ENCODE data around the gene SEC14L1. TPM values are rescaled to one million over a fixed set of nuclear protein-coding genes. Genes with fewer than 3 reads are reported as not detected.

The SEC14L1 gene
- total and polyA plus RNA-seq, 2 of the 8 experiments (the other 6 are each of a cell fraction or from before 2014, with no cell fraction given) = 27.2 to 74.4 TPM

- Histone ChIP-seq H2BK120ac (replicated peaks; ENCODE audit: low read depth, low read length) (no peak overlapping the region), H3K9ac (replicated peaks in 1 of 4; ENCODE audit: extremely low read depth in 1 of 4, low read depth in 3 of 4, low read length in 3 of 4) (no peak overlapping the region), H3K4me2 (ENCODE audit: insufficient read depth in 1 of 2, low read depth in 2 of 2, low read length in 2 of 2) (no peak overlapping the region), H2AFZ (ENCODE audit: low read length) (no peak overlapping the region), H3K36me3 (ENCODE audit: control insufficient read depth in 2 of 4, insufficient read depth in 4 of 4, low read length in 3 of 4) (peaks cover 17 to 49% (median 26%) of the 10 kb centered on the region in 4 experiments), H3K27me3 (replicated peaks in 1 of 4; ENCODE audit: control insufficient read depth in 3 of 4, extremely low read depth in 1 of 4, insufficient read depth in 3 of 4, low read length in 3 of 4) (no peaks in the 10 kb centered on the region), H3K56ac (replicated peaks; ENCODE audit: insufficient read length, low read depth, low read length) (no peak overlapping the region), H3K79me2 (ENCODE audit: control insufficient read depth in 1 of 2, insufficient read depth in 2 of 2, low read length in 2 of 2) (peaks cover 0 to 21% of the 10 kb centered on the region in 2 experiments; a peak in 2 of 4 replicates), H2BK5ac (ENCODE audit: low read depth, low read length) (no peak overlapping the region), H3K4me1 (replicated peaks in 1 of 4; ENCODE audit: control insufficient read depth in 3 of 4, insufficient read depth in 4 of 4, low read length in 3 of 4) (no peaks in the 10 kb centered on the region; a peak in 2 of 7 replicates), H3K4ac (replicated peaks; ENCODE audit: insufficient read length, low read depth, low read length) (no peak overlapping the region), H3K14ac (ENCODE audit: insufficient read length) (no peak overlapping the region), H3K23me2 (ENCODE audit: low read depth, low read length) (no peaks in the 10 kb centered on the region), H3K23ac (ENCODE audit: insufficient read length) (no peak overlapping the region), H4K8ac (ENCODE audit: extremely low read depth, insufficient read depth, low read length) (no peak overlapping the region), H3K9me3 (ENCODE audit: insufficient read depth in 2 of 2, low read depth in 1 of 2, low read length in 1 of 2) (no peaks in the 10 kb centered on the region), H3K27ac (ENCODE audit: low read depth, low read length) (no peak overlapping the region), H2BK12ac (ENCODE audit: low read depth, low read length) (no peak overlapping the region), H3K4me3 (ENCODE audit: extremely low read depth in 1 of 4, insufficient read depth in 2 of 4, low read depth in 3 of 4, low read length in 4 of 4) (no peak overlapping the region), H3K18ac (ENCODE audit: extremely low read depth, low read length) (no peak overlapping the region), H3K79me1 (ENCODE audit: low read depth, low read length) (no peaks in the 10 kb centered on the region; the same call in none of the 2 replicates), H4K91ac (replicated peaks; ENCODE audit: insufficient read length, low read length) (no peak overlapping the region), H2BK15ac (ENCODE audit: low read length) (no peak overlapping the region), H2AK5ac (ENCODE audit: low read depth, low read length) (no peak overlapping the region), H4K5ac (ENCODE audit: insufficient read length, low read depth, low read length) (no peak overlapping the region), H4K20me1 (replicated peaks in 1 of 2; ENCODE audit: control insufficient read depth in 1 of 2, insufficient read depth in 2 of 2, low read length in 2 of 2) (peaks cover 3 to 5% of the 10 kb centered on the region in 2 experiments), H2BK20ac (ENCODE audit: low read length) (no peak overlapping the region)
- CTCF ChIA-PET (ENCODE audit: partially characterized antibody) = interaction anchor here (0.6 to 1.4 kb wide), 6 partner anchors 77 to 165 kb away, joined by 3 read pairs; no protein-coding TSS in a partner anchor
- POLR2A ChIA-PET (ENCODE audit: partially characterized antibody) = interaction anchor here (0.6 to 4.1 kb wide), 4 partner anchors 8 to 118 kb away, joined by 3 to 18 read pairs (median 4); no protein-coding TSS in a partner anchor
- TF ChIP-seq BRCA1 (IDR thresholded peaks at IDR 0.05; ENCODE audit: low read depth, low read length) = no peak
- TF ChIP-seq CTBP2 (IDR thresholded peaks at IDR 0.05; ENCODE audit: borderline replicate concordance, insufficient read depth, insufficient read length, low read length) = no peak
- TF ChIP-seq NRF1 (IDR thresholded peaks at IDR 0.05; ENCODE audit: low read depth, low read length) = no peak
- no peak for TF ChIP-seq ASH2L (IDR thresholded peaks at IDR 0.05; ENCODE audit: low read length)
- no peak for TF ChIP-seq POLR2A (IDR thresholded peaks at IDR 0.05; ENCODE audit: control extremely low read depth in 1 of 2, low read depth in 2 of 2, low read length in 2 of 2)
- no peak for TF ChIP-seq CHD1 (IDR thresholded peaks at IDR 0.05; ENCODE audit: low read depth, low read length)
- TF ChIP-seq EZH2 (IDR thresholded peaks at IDR 0.05; ENCODE audit: low read depth, low read length, severe bottlenecking) = no peak
- WGBS, 2 experiments (ENCODE audit: extremely low coverage in 1 of 2, insufficient coverage in 1 of 2, insufficient read length in 1 of 2, insufficient replicate concordance in 2 of 2, low coverage in 1 of 2, low lambda C conversion rate in 2 of 2, missing lambda C conversion rate in 1 of 2) = 88% methylated on average over 7 of the region's 7 CpGs; no CpG with 5 or more reads in 1 of the 2 experiments
- DNase-seq (ENCODE audit: low read depth in 1 of 2, low spot score in 2 of 2) (no peak), FAIRE-seq (no peak)
Observed at GRCh38 chr17:77095461-77095860, 45.3 kb upstream of the SEC14L1 start.
